NCI-H526 treated with DMSO at 0.1 percent for 48 hours (cell line): ENCODE data around the gene GPC5.

Experiments
- DNase-seq: peaks from one replicate; lab custom pipeline; 2025; lab: John Stamatoyannopoulos, UW

Gene GPC5

GRCh38 chr13:91710733-91711132, 312.3 kb downstream of the GPC5 start:
- DNase-seq = no peak

- no peak for DNase-seq
Observed at GRCh38 chr13:91714855-91715254, 316.4 kb downstream of the GPC5 start.

GRCh38 chr13:91716436-91717065, 318.1 kb downstream of the GPC5 start:
- no peak for DNase-seq

GRCh38 chr13:91719033-91719432, 320.6 kb downstream of the GPC5 start:
- DNase-seq = no peak

GRCh38 chr13:91721413-91721812, 323.0 kb downstream of the GPC5 start:
- no peak for DNase-seq

GRCh38 chr13:91722267-91722884, 324.0 kb downstream of the GPC5 start:
- DNase-seq = peak; percentile 26

GRCh38 chr13:91724591-91724990, 326.2 kb downstream of the GPC5 start:
- DNase-seq = no peak

GRCh38 chr13:91725646-91726045, 327.2 kb downstream of the GPC5 start:
- DNase-seq = no peak

- DNase-seq = no peak
Observed at GRCh38 chr13:91726671-91727070, 328.2 kb downstream of the GPC5 start.

- no peak for DNase-seq
Observed at GRCh38 chr13:91729859-91730258, 331.4 kb downstream of the GPC5 start.

GRCh38 chr13:91739751-91740150, 341.3 kb downstream of the GPC5 start:
- no peak for DNase-seq

- no peak for DNase-seq
Observed at GRCh38 chr13:91740756-91741155, 342.3 kb downstream of the GPC5 start.

- DNase-seq = no peak
Observed at GRCh38 chr13:91741925-91742324, 343.5 kb downstream of the GPC5 start.

GRCh38 chr13:91744284-91744683, 345.9 kb downstream of the GPC5 start:
- DNase-seq = no peak

- no peak for DNase-seq
Observed at GRCh38 chr13:91745967-91746366, 347.5 kb downstream of the GPC5 start.

GRCh38 chr13:91747186-91747585, 348.8 kb downstream of the GPC5 start:
- no peak for DNase-seq

GRCh38 chr13:91748416-91749089, 350.1 kb downstream of the GPC5 start:
- no peak for DNase-seq

- no peak for DNase-seq
Observed at GRCh38 chr13:91758724-91759123, 360.3 kb downstream of the GPC5 start.

- DNase-seq = no peak
Observed at GRCh38 chr13:91762957-91763356, 364.5 kb downstream of the GPC5 start.

- no peak for DNase-seq
Observed at GRCh38 chr13:91764527-91764926, 366.1 kb downstream of the GPC5 start.

- no peak for DNase-seq
Observed at GRCh38 chr13:91767651-91768050, 369.2 kb downstream of the GPC5 start.

GRCh38 chr13:91768746-91769145, 370.3 kb downstream of the GPC5 start:
- DNase-seq = no peak

GRCh38 chr13:91771229-91771628, 372.8 kb downstream of the GPC5 start:
- DNase-seq = no peak
